Measurements from ENCODE around the gene GPC6.
"Not testable (repeated sequence)": the region's sequence is repeated elsewhere in the genome, so short reads cannot be mapped to it uniquely, and the experiment has no call there.

The GPC6 gene

DNA sequence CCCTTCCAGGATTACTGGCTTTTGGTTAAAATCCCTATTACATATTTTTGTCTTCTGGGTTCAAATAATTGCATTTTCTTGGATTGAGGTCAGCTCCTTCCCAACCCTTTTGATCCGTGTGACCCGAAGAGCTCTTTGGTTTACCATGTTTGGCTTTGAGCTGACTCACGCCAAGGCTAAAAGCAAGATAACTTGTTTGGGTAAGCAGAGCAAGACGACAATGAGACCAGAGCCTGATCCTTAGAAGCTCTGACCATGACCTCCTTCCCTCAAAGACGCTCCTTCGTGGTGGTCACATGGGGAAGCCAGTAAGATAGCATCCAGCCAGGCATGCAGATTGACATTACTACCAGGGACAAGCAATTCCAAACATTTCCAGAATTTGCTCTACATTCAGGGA, 1099.0 kb downstream of the GPC6 start:
- no peak for DNase-seq (ENCODE audit: low read depth)

DNA sequence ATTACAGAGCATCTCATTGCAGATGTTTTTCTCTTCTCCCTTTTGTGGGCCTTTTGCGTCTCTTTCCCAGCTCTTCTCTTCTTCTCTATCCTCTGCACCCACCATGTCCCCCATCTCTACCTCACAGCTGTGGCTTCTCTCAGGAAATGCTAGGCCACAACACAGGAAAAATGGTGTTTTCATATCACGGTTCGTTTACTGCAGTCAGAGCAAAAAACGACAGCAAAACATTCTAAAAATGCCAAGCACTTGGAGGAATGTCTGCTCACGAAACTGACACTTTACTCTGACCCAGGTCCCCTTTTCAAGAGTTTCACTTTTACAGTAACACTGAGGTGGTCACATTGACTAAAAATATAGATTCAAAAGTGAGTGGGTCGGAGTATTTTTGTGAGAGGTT, 1100.7 kb downstream of the GPC6 start:
- DNase-seq (ENCODE audit: low read depth), result no peak

DNA sequence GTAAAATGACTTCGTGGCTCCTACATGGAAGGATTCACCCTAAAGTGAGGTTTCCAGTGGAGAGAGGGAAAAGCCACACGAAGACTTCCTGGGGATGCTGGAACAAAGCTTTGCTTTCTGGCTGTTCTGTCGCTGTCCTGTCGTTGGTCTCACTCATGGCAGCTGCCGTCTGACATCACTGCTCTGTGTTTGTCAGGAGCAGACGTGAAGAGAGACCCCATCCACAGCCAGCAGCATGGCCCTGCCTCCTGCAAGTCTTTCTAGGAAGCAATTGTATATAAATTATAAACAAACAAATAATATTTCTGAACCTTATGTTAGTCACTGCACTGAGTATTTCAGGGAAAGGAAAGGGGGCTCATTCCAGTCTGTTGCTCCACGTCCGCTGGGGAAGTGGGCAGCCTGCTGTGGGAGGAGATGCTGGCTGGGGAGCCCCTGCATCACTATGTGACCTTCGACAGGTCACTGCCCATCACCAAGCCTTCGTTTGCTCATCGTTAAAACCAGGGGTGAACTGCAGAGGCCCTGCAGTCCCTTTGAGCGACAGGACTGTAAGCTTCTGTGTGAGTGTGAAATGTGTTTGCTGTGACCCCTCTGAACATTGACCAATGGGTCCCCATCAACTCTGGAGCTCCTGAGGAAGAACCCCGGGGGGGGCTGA, 1101.9 kb downstream of the GPC6 start:
- no peak for DNase-seq (ENCODE audit: low read depth)

DNA sequence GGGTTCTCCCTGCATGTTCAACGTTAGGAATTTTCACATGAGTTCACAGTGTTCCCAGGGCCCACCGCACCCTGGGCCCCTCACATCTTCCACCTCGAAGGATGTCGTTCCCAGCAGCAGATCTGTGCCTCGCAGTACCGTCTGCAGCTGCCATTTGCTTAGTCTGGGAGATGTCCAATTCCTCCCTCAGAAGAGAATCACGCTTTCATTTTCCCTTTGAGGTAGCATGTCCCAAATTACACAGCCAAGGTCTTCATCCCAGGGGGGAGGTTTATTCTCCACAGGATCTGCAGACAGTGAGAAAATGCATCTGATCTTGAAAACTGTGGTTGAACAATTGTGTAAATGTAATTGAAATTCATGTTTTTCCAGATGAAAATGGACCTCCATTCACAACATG, 1102.7 kb downstream of the GPC6 start:
- no peak for DNase-seq (ENCODE audit: low read depth)

DNA sequence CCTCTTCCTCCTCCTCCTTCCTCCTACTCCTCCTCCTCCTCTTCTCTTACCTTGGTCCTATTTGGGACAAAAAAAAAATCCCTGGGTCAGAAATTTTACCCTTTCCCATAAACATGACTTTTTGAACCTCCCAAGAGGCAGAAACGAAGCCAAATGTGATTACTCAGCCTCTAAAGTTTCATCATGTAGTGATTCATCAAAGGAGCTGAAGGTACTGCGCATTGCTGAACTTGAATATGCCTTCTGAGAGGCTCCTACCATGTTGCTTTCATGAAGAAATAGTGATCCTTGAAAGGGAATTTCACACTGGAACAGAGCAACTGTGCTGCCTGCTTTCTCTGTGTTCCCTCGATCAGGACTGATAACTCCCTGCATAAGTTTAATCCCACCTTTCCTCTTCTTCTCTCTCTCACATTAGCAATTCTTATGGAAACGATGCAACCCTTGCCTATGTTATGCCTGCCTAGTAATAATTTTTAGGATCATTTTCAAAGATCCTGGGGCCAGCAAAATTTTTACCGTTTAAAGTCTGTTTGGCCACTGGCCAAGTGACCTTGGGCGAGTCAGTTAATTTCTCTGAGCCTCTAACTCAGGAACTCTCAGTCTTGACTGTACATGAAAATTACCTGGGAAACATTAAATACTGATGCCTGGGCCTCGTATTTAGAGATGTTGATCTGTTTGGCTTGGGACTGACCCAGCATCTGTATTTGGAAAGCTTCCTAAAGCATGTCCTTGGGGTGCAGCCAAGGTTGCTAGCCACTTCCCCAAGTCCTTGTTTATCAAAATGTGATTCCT, 1103.3 kb downstream of the GPC6 start:
- DNase-seq (ENCODE audit: low read depth), result no peak

DNA sequence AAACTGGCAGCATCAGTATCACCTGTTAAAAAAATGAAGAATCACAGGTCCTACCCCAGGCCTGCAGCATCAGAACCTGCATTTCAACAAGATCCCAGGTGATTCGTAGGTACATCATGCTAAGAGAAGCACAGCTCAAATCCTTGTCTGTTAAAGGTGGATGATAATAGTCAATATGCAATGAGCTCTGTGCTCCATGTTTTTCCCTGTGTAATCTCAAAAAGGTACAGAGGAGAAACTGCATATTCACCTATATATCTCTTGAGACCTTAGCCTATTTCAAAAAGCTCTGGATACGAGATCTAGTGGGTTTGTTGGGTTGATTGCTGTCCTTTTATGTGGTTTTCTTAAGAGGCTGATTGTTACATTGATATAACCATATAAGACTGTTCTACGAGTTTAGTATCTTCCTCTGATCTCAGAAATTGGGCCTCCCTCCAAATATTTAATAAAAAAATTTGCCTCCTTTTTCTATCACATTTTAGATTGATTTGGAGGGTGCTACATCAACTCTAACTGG, 1104.0 kb downstream of the GPC6 start:
- DNase-seq (ENCODE audit: low read depth), result no peak

DNA sequence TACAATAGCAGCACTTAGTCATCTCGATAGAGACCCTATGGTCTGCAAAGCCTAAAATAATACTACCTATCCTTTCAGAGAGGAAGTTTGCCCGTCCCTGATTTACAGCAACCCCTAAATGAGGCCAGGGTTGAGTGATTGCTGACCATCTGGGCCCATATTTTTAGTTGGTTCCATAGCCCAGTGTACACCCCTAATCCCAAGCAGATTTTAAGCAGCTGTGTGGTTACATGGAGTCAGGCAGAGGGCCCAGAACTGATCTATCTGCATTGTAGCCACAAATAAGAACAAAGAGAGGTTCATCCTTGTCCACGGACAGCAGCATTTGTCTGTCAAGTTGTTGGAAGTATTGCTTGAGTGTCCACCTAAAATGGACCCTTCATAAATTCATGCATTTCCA, 1104.7 kb downstream of the GPC6 start:
- no peak for DNase-seq (ENCODE audit: low read depth)

DNA sequence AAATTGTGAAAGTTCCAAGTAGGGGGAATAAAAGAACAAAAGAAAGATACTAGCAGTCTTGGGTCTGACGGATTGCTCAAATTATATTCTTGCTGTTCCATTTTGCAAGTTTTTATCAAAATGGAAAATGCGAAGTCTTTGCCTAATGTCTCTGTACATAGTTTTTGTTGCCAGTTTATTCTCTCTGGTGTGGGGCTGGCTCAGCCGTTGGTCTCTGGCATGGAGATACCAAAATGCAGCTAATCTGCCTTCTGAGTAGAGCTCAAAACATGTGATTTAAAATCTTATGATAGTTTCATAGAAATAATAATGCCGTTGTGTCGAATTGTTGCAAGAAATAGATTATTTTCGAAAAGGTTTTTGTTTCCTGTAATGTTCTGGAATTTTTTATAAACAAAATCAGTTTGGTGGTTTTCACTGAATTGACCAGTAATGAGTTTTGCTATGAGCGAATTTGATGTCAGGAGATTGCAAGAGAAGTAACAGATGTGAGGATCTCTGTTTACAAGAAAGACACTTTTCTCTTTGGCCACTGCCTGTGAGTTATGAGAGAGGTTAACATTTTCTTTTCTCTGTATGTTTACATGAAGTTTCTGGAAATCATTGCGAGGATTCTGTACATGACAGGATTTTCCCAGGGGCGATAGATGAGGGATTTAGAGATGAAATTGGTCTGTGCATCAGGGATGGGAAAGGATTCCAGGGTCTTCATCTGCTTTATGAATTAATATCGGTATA, 1105.9 kb downstream of the GPC6 start:
- no peak for DNase-seq (ENCODE audit: low read depth)

DNA sequence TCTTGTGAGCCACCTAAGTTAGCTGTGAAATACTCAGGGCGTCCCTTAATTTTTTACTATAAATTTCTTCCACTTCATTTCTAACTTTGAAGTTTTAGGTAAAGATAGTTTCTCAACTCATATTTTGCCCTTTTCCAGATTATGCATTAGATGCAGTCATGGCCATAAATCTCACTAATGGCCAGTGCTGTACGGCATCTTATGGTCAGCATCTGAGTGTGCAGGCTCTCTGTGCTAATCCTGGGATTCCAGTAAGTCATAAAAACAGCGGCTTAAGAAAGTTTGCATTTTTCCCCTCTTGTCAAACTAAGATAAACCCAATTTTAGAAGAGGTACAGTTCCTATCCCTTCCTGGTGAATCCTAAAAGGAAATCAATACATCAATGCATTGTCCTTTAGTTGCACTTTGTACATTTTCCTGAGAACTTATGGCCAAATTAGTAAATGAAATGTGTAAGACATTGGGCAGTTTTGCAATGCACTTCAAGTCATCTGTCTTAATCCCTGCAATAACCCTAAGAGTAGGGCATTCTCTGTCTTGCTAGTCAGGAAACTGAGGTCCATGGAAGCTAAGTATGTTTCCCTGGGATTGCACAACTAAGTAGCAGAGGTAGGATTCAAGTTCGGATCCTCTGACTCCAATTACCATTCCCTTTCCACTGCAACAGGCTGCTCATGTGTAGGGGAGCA, 1106.7 kb downstream of the GPC6 start:
- no peak for DNase-seq (ENCODE audit: low read depth)

DNA sequence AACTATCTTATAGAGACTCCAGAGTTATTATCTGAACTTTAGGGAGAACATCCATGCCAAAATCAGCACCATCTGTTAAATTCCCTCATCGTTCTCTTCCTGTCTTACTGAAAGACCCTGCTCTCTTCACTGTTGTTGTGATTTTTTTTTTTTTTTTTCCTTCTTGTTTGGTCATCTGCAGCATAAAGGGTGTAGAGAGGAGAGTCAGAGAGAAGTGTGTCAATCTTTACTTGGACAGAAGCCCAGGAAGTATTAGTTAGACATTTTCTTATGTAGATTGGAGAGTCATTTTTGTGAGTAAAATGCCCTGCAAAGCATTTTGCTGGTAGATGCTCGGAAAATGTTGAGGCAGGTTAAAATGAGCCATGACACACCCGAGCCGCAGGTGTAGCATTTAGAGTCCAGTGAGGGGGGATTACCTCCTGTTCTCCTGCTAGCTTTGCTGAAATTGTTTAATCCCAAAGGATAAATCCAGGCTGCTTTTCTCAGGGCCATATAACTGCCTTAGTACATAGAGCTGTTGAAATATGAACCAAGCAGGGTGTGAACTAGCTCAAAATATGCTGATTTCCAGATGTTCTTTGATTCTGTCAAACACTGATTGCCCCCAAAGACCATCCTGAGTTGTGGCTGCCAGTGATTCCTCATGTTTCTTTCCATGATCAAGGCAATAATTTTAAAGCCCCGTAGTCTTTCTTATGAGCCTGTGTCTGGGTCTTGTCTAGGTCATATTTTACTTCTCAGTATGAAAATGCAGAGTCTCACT, 1109.3 kb downstream of the GPC6 start:
- DNase-seq (ENCODE audit: low read depth), result no peak

DNA sequence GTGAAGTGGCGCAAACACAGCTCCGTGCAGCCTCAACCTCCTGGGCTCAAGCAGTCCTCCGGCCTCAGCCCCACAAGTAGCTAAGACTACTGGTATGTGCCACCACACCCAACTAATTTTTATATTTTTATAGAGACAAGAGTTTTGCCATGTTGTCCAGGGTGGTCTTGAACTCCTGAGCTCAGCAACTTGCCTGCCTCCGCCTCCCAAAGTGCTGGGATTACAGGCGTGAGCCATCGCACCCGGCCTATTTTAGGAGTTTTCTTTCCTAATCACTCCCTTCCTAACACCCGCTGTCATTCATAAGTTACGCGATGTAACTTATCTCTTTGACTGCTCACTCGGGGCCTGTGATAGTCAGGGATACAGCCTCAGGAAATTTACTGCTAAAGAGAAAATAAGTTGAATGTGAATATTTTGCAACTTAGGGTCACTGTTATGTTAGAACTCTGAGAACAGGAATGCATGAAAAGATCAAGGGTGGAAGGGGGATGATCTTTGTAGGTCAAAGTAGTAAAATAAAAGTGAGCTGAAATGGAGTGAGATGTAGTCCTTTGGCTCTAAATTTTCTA, 1112.6 kb downstream of the GPC6 start:
- DNase-seq (ENCODE audit: low read depth), result no peak

DNA sequence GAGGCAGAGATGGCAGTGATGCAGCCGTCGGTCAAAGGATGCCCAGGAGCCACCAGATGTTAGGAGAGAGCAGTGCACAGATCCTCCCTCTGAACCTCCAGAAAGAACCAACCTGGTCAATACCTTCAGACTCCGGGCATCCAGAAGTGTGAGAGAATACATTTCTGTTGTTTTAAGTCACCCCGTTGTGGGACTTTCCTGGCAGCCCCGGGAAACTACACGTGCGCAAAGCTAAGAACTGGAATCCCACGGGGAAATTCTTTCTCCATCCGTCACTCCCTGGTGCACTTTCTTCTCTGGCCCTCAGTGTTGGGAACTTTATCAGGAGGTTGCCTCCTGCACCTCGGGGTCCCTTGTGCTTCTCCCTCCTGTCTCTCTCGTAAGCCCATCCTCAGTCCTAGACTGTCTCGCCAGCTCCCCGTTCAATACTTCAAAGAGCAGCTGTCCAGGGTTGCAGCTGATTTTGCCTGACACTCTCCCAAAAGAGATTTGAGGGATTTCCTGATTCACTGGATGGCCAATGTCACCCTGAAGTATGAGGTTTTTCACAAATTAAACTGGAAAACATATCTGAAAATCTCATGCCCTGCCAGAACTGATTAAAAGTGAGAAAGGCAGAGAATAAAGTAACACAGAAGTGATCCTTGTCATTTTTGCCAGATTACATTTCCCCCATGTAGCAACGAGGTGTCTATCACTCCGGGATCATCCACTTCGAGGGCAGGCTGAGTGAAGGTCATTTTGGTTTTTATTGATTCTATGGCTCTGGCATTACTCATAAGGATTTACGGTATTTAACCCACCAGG, 1116.0 kb downstream of the GPC6 start:
- DNase-seq (ENCODE audit: low read depth), result no peak

DNA sequence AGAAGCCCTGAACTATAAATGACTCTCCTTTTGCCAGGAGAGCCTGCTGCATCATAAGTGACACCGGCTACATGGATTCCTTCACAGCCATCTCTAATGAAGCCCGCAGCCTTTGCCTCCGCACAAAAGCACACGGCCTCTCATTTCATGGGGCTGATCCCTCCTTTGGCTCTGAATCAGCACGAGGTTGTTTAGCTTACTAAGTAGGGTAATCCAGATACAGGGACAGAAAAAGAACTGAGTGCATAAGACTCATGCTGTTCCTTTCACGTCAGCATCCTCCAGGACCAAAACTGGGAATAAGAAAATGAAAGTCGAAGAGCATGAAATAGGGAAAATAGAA, 1116.6 kb downstream of the GPC6 start:
- no peak for DNase-seq (ENCODE audit: low read depth)

DNA sequence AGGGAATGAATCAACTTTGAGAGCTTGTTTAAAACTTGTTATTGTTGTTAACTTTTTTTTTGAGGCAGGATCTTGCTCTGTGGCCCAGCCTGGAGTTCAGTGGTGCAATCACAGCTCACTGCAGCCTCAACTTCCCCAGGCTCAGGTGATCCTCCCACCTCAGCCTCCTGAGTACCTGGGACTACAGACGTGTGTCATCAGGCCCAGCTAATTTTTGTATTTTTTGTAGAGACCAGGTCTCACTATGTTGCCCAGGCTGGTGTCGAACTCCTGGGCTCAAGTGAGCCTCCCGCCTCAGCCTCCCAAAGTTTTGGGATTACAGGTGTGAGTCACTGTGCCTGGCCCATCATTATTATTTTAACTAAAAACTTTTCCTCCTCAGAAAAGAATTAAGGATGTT, 1117.1 kb downstream of the GPC6 start:
- not testable (repeated sequence) for DNase-seq (ENCODE audit: low read depth)

DNA sequence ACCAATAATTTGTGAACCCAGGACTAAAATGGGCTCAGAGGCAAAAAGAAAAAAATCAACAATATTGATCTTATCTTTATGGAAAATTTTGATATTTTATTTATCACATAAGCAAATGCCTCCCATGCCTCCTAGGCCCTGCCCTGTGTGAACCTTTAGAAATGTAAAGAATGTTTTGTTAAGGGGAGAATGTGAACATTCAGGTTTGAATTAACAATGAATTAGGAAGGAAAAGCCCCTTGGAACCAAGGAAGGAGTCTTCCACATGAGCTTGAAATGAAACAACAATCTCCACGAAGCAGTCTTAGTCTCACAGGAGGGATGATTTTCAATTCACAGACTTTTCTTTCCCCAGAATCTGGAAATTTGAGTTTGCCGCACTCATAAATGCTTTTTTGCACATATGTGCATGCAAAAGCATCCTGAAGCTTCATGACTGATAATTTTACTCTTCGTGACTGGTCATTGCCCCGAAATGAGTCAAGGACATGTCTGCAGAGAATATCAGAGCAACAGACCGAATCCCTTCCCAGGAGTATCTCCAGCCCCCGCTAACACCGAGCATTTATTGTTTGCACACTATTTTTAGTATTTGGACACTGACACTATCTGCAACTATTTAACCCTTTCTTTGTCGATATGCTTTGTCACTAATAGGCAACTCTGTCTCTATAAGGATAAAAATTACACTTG, 1117.7 kb downstream of the GPC6 start:
- no peak for DNase-seq (ENCODE audit: low read depth)

DNA sequence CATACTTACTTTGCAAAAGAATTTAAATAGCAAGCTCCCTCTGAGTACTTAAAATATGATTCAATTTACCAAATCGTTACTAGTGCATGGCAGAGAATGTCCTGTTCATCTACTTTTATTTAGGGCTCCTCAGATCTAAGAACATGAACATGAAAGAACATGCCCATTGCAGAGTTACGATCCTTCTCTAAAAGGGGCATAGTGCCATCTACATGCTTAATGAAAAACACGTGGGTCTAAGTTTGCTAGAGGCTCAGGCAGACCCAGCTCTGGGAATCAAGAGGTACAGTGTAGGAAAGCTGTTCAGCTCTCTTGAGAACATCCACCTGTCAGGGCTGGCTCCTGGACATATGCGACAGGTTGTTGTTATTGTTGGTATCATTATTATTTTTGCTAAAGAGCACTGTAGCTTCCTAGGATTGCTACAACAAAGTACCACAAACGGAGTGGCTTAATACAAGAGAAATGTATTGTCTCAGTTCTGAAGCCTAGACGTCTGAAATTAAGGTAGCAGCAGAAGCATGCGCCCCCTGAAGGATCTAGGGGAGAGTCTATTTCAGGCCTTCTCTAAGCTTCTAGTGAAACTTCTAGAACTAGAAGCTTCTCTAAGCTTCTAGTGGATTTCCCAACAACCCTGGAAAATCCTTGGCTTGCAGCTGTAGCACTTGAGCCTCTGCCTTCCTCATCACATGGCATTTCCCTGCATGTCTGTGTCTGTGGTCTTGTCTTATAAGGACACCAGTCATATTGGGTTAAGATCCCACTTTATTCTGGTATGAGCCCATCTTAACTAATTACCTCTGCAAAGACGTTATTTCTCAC, 1119.0 kb downstream of the GPC6 start:
- DNase-seq (ENCODE audit: low read depth), result no peak

DNA sequence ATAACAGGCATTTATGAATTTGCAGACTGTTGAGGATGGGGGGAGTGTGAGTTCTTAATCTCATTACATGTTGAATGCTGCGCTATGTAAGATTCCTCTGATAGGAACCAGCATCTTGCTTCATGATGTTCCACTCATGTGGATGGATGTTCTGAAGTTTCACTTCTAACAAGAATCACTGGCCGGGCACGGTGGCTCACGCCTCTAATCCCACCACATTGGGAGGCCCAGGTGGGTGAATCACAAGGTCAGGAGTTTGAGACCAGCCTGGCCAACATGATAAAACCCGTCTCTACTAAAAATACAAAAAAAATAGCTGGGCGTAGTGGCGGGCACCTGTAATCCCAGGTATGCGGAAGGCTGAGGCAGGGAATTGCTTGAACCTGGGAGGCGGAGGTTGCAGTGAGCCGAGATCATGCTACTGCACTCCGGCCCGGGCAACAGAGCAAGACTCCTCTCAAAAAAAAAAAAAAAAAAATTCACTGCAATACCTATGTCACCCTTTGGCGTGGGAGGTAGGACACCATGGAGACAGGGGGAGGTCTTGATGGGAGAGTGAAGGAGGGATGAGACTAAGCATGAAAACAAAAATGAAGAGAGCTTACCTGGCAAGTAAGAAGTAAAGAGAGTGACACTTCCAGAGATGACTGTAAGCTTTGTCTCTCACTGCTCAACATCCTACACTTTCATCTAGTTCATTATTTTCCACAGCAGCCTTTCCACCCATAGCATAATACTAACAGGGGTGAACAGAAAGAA, 1119.8 kb downstream of the GPC6 start:
- DNase-seq (ENCODE audit: low read depth), result no peak
